ENCODE measurements around the gene LGALS8.

LGALS8 gene

DNA sequence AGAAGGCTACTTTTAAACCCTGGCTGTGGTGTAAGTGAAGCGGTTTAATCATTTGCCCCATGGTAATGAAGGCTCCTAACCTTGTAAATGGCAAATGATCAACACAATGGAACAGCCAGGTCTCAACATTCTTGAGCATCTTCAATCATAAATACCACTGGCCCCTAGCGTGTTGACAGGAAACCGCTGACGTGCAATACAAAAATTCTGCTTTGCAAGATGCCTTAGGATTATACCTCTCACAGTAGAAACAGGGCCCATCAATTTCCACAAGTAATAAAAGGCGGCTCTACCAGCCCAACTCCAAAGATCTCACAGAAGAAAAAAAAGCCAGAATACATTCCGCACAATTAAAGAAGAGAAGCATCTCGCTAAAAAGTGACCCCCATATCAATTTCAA lies 32.8 kb downstream of the LGALS8 start:
- no peaks in the 10 kb centered on the region for H3K27me3 ChIP-seq (ENCODE audit: insufficient read depth, low read length, poor library complexity, severe bottlenecking)
- H3F3A ChIP-seq (ENCODE audit: low read depth) = no peaks in the 10 kb centered on the region
- H3K9ac ChIP-seq (ENCODE audit: low read depth, low read length, poor library complexity, severe bottlenecking) = no peak overlapping the region
- no peak overlapping the region for H3K4me3 ChIP-seq (ENCODE audit: low read length, poor library complexity, severe bottlenecking)
- no peaks in the 10 kb centered on the region for H3K9me3 ChIP-seq (ENCODE audit: insufficient read depth, low read depth, low read length)
- H3K79me2 ChIP-seq (ENCODE audit: insufficient read depth, low read length) = no peaks in the 10 kb centered on the region
- H3K4me1 ChIP-seq (ENCODE audit: insufficient read depth, low read length, poor library complexity, severe bottlenecking) = peaks cover under 1% of the 10 kb centered on the region
- H2AFZ ChIP-seq (ENCODE audit: low read length) = no peak overlapping the region
- peaks cover 77% of the 10 kb centered on the region; the same call in 1 of the 2 replicates for H3K36me3 ChIP-seq (ENCODE audit: insufficient read depth, low read length)
- H4K20me1 ChIP-seq (ENCODE audit: insufficient read depth, low read length, poor library complexity, severe bottlenecking) = no peaks in the 10 kb centered on the region
- no peak overlapping the region for H3K4me2 ChIP-seq (ENCODE audit: low read depth, low read length, poor library complexity, severe bottlenecking)
- no peaks in the 10 kb centered on the region for H3K9me2 ChIP-seq (replicated peaks; ENCODE audit: low read depth, low read length)
- no peak for TF ChIP-seq EZH2phosphoT487 (IDR thresholded peaks at IDR 0.05; ENCODE audit: borderline replicate concordance)
- TF ChIP-seq, protein P1, sequence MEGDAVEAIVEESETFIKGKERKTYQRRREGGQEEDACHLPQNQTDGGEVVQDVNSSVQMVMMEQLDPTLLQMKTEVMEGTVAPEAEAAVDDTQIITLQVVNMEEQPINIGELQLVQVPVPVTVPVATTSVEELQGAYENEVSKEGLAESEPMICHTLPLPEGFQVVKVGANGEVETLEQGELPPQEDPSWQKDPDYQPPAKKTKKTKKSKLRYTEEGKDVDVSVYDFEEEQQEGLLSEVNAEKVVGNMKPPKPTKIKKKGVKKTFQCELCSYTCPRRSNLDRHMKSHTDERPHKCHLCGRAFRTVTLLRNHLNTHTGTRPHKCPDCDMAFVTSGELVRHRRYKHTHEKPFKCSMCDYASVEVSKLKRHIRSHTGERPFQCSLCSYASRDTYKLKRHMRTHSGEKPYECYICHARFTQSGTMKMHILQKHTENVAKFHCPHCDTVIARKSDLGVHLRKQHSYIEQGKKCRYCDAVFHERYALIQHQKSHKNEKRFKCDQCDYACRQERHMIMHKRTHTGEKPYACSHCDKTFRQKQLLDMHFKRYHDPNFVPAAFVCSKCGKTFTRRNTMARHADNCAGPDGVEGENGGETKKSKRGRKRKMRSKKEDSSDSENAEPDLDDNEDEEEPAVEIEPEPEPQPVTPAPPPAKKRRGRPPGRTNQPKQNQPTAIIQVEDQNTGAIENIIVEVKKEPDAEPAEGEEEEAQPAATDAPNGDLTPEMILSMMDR (conservative IDR thresholded peaks at IDR 0.05; ENCODE audit: low read length) = no peak

DNA sequence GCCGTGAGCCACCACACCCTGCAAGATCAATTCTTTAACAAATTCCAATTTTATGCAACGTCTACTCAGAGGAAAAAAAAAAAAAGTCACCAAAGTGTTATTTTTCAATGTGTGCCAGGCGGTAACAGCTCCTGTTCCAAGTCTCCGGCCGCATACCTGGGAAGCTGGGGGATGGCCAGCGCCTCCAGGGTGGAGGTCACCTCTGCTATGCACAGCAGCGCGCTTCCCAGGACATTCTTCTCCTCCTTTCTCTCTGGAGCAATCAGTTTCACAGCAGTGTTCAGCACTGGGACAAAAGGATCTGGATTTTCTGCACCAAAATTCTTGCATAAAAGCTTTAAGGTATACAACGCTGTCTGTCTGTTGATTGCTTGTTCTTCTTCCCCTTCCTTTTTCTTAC lies 34.3 kb downstream of the LGALS8 start:
- Histone ChIP-seq H3K36me3 (ENCODE audit: insufficient read depth, low read length) (peaks cover 66% of the 10 kb centered on the region; the same call in 1 of the 2 replicates), H3K79me2 (ENCODE audit: insufficient read depth, low read length) (no peaks in the 10 kb centered on the region), H3F3A (ENCODE audit: low read depth) (no peaks in the 10 kb centered on the region), H3K9ac (ENCODE audit: low read depth, low read length, poor library complexity, severe bottlenecking) (no peak overlapping the region), H3K4me2 (ENCODE audit: low read depth, low read length, poor library complexity, severe bottlenecking) (no peak overlapping the region), H3K27me3 (ENCODE audit: insufficient read depth, low read length, poor library complexity, severe bottlenecking) (no peaks in the 10 kb centered on the region), H3K4me1 (ENCODE audit: insufficient read depth, low read length, poor library complexity, severe bottlenecking) (no peaks in the 10 kb centered on the region), H4K20me1 (ENCODE audit: insufficient read depth, low read length, poor library complexity, severe bottlenecking) (no peaks in the 10 kb centered on the region), H2AFZ (ENCODE audit: low read length) (no peak overlapping the region), H3K9me3 (ENCODE audit: insufficient read depth, low read depth, low read length) (no peaks in the 10 kb centered on the region), H3K9me2 (replicated peaks; ENCODE audit: low read depth, low read length) (no peaks in the 10 kb centered on the region), H3K4me3 (ENCODE audit: low read length, poor library complexity, severe bottlenecking) (no peak overlapping the region)
- no peak for TF ChIP-seq EZH2phosphoT487 (IDR thresholded peaks at IDR 0.05; ENCODE audit: borderline replicate concordance)
- TF ChIP-seq, protein P1 (conservative IDR thresholded peaks at IDR 0.05; ENCODE audit: low read length) = no peak

DNA sequence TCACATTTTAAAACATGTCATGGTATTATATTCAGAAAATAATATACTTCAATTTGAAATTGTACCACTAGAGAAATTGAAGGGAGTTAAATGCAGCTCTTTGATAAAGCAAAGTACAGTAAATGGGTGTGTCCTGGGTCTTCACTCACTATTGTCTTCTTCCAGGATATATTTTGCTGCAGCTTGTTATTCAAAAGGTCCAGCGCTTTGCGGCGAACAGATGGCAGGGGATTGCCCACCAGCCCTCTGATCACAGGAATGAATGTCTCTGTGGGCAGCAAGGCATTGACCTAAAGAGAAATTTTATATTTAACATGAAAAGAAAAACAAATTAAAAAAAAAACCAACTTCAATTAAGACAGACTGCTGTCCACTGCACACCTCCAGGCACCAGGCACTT lies 35.1 kb downstream of the LGALS8 start:
- no peaks in the 10 kb centered on the region for H3K9me3 ChIP-seq (ENCODE audit: insufficient read depth, low read depth, low read length)
- H3F3A ChIP-seq (ENCODE audit: low read depth) = no peaks in the 10 kb centered on the region
- H3K9me2 ChIP-seq (replicated peaks; ENCODE audit: low read depth, low read length) = no peaks in the 10 kb centered on the region
- H4K20me1 ChIP-seq (ENCODE audit: insufficient read depth, low read length, poor library complexity, severe bottlenecking) = no peaks in the 10 kb centered on the region
- no peak for TF ChIP-seq EZH2phosphoT487 (IDR thresholded peaks at IDR 0.05; ENCODE audit: borderline replicate concordance)
- no peak overlapping the region for H3K4me2 ChIP-seq (ENCODE audit: low read depth, low read length, poor library complexity, severe bottlenecking)
- H2AFZ ChIP-seq (ENCODE audit: low read length) = no peak overlapping the region
- H3K9ac ChIP-seq (ENCODE audit: low read depth, low read length, poor library complexity, severe bottlenecking) = no peak overlapping the region
- H3K27me3 ChIP-seq (ENCODE audit: insufficient read depth, low read length, poor library complexity, severe bottlenecking) = no peaks in the 10 kb centered on the region
- no peak overlapping the region for H3K4me3 ChIP-seq (ENCODE audit: low read length, poor library complexity, severe bottlenecking)
- no peaks in the 10 kb centered on the region for H3K79me2 ChIP-seq (ENCODE audit: insufficient read depth, low read length)
- H3K36me3 ChIP-seq (ENCODE audit: insufficient read depth, low read length) = peaks cover 67% of the 10 kb centered on the region; the same call in 1 of the 2 replicates
- no peaks in the 10 kb centered on the region for H3K4me1 ChIP-seq (ENCODE audit: insufficient read depth, low read length, poor library complexity, severe bottlenecking)

DNA sequence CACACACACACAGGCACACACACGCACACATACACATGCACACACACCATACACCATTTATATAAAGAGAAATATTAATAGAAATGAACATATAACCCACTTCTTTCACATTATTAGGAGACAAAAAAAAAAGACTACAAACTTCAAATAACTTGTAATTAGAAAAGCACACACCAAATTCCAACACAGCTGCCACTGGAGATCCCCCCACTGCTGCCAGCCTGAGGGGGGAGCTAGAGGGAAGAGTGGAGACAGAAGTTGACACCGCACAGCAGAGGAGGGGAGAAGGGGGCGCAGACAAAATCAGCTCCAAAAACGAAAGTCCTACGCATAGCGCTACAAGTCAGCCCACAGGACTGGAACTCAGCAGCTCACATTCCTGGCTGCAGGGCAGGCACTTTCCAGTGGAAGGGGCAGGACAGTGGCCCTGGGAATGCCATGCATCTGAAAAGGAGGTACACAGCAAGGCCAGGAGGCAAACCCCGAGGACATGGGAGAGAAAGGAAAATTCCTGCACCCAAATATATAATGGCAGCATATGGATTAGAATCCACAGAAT lies 36.5 kb downstream of the LGALS8 start:
- Histone ChIP-seq H3F3A (ENCODE audit: low read depth) (no peaks in the 10 kb centered on the region), H3K36me3 (ENCODE audit: insufficient read depth, low read length) (peaks cover 71% of the 10 kb centered on the region), H3K27me3 (ENCODE audit: insufficient read depth, low read length, poor library complexity, severe bottlenecking) (no peaks in the 10 kb centered on the region), H2AFZ (ENCODE audit: low read length) (no peak overlapping the region), H4K20me1 (ENCODE audit: insufficient read depth, low read length, poor library complexity, severe bottlenecking) (no peaks in the 10 kb centered on the region), H3K4me1 (ENCODE audit: insufficient read depth, low read length, poor library complexity, severe bottlenecking) (no peaks in the 10 kb centered on the region), H3K9me3 (ENCODE audit: insufficient read depth, low read depth, low read length) (no peaks in the 10 kb centered on the region), H3K4me3 (ENCODE audit: low read length, poor library complexity, severe bottlenecking) (no peak overlapping the region), H3K9me2 (replicated peaks; ENCODE audit: low read depth, low read length) (no peaks in the 10 kb centered on the region), H3K79me2 (ENCODE audit: insufficient read depth, low read length) (no peaks in the 10 kb centered on the region), H3K4me2 (ENCODE audit: low read depth, low read length, poor library complexity, severe bottlenecking) (no peak overlapping the region), H3K9ac (ENCODE audit: low read depth, low read length, poor library complexity, severe bottlenecking) (no peak overlapping the region)
- no peak for TF ChIP-seq EZH2phosphoT487 (IDR thresholded peaks at IDR 0.05; ENCODE audit: borderline replicate concordance)
- TF ChIP-seq, protein P1 (conservative IDR thresholded peaks at IDR 0.05; ENCODE audit: low read length) = peak; percentile 30

All from Loucy (cell line).